BLaER1 treated with 17β-estradiol and CSF1 and Interleukin-3, amounts not matched to agents 10 nM and 100 nM (cell line): ENCODE data around the gene OR2K2.

Source experiments
- H3K27ac ChIP-seq, 11 experiments: shearing (Covaris generic); formaldehyde crosslinking; 2 replicates each; pipeline ENCODE4 v1.8.1; 2022
- H3K27me3 ChIP-seq, 11 experiments: shearing (Covaris generic); formaldehyde crosslinking; 2 replicates each; pipeline ENCODE4 v1.8.1; 2022
- H3K36me3 ChIP-seq, 11 experiments: shearing (Covaris generic); formaldehyde crosslinking; 2 replicates each; pipeline ENCODE4 v1.8.1; 2022
- H3K4me1 ChIP-seq, 10 experiments: shearing (Covaris generic); formaldehyde crosslinking; 2 replicates each; pipeline ENCODE4 v1.8.1; 2022
- H3K4me2 ChIP-seq, 11 experiments: shearing (Covaris generic); formaldehyde crosslinking; 2 replicates each; pipeline ENCODE4 v1.8.1; 2022
- H3K4me3 ChIP-seq, 10 experiments: shearing (Covaris generic); formaldehyde crosslinking; 2 replicates each; pipeline ENCODE4 v1.8.1; 2022
- H3K9ac ChIP-seq, 11 experiments: shearing (Covaris generic); formaldehyde crosslinking; 2 replicates each; pipeline ENCODE4 v1.8.1; 2022
- H3K9me3 ChIP-seq, 11 experiments: shearing (Covaris generic); formaldehyde crosslinking; replicated peaks in 1 of 11; 2 replicates each; pipeline ENCODE4 v1.8.1; 2022
- H4K20me1 ChIP-seq, 11 experiments: shearing (Covaris generic); formaldehyde crosslinking; 2 replicates each; pipeline ENCODE4 v1.8.1; 2022
- Cebpa-rat ChIP-seq, 11 experiments: shearing (Covaris generic); IDR thresholded peaks; 2 replicates each; pipeline ENCODE4 v1.8.1; 2022

OR2K2 gene

DNA sequence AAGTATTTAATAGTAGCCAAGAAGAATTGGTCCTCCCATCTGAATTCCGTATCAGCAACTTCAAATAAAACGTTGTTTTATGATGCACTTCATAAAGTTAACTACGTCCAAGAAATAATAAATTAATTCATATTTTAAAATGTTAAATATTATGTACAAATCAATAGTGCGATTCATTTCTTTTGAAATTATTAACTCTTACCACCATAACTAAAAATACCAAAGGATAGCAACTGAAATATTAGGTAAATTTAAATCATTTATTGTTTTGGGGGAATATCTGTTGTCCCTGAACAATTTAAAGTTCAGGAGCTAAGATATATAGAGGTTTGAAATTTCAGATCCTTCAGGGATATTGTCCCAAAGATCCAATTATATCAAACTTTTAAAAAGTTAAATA, at the start of gene OR2K2:
Gene OR2K2 (minus strand): TSS at position 101 of the 400 bp plus-strand sequence. CDS start 1,791 bp downstream, outside the sequence.
- Histone ChIP-seq H3K9ac (no peak within 1 kb of the TSS), H4K20me1 (no peaks in the 10 kb centered on the region), H3K4me2 (no peak within 1 kb of the TSS), H3K9me3 (0 out of 22 replicates have a peak, but pooled peaks cover 0 to 5% (median 0%) of the 10 kb centered on the region in 11 experiments), H3K27ac (no peak within 1 kb of the TSS), H3K27me3 (no peaks in the 10 kb centered on the region), H3K4me3 (no peak within 1 kb of the TSS), H3K4me1 (peaks cover 0 to 8% (median 5%) of the 10 kb centered on the region in 10 experiments; a peak in 9 of 20 replicates), H3K36me3 (no peaks in the 10 kb centered on the region)
- TF ChIP-seq Cebpa-rat (IDR thresholded peaks at IDR 0.05), result no peak

GRCh38 chr9:111375817-111376564, 46.0 kb upstream of the OR2K2 start:
- no peak overlapping the region for H3K27ac ChIP-seq
- H3K4me2 ChIP-seq, result no peak overlapping the region
- H3K36me3 ChIP-seq, result peaks cover 94 to 100% (median 97%) of the 10 kb centered on the region in 11 experiments
- no peak overlapping the region for H3K4me3 ChIP-seq
- H3K9me3 ChIP-seq, result no peaks in the 10 kb centered on the region
- H3K4me1 ChIP-seq, result no peaks in the 10 kb centered on the region
- H3K9ac ChIP-seq, result no peak overlapping the region
- no peak for TF ChIP-seq Cebpa-rat (IDR thresholded peaks at IDR 0.05)
- no peaks in the 10 kb centered on the region for H3K27me3 ChIP-seq
- no peaks in the 10 kb centered on the region for H4K20me1 ChIP-seq

DNA sequence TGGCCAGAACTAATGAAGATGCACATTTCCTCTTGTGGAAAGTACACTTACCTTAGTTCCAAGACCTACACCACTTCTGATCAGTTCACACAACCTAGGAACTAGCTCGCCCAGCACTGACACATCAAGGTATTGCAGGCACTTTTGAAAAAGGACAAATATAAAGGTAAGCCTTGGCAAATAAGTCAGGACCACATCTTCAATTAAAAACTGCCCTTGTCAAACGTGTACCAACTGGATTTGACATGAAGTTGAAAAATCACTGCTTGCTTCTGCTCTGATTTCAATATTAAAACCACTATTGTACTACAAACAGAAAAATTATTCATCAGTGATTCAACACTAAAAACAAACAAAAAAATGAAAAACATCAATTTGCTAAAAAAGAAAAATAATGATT, 45.0 kb upstream of the OR2K2 start:
- H3K27me3 ChIP-seq, result no peaks in the 10 kb centered on the region
- H3K4me2 ChIP-seq, result no peak overlapping the region
- peaks cover 95 to 100% (median 97%) of the 10 kb centered on the region in 11 experiments for H3K36me3 ChIP-seq
- H3K27ac ChIP-seq, result no peak overlapping the region
- H4K20me1 ChIP-seq, result no peaks in the 10 kb centered on the region
- H3K9me3 ChIP-seq, result no peaks in the 10 kb centered on the region
- H3K4me1 ChIP-seq, result no peaks in the 10 kb centered on the region
- H3K4me3 ChIP-seq, result no peak overlapping the region
- no peak overlapping the region for H3K9ac ChIP-seq
- no peak for TF ChIP-seq Cebpa-rat (IDR thresholded peaks at IDR 0.05)

- no peak overlapping the region for H3K4me2 ChIP-seq
- no peaks in the 10 kb centered on the region for H3K9me3 ChIP-seq
- peaks cover 96 to 100% (median 97%) of the 10 kb centered on the region in 11 experiments for H3K36me3 ChIP-seq
- H3K27ac ChIP-seq, result no peak overlapping the region
- H3K4me1 ChIP-seq, result no peaks in the 10 kb centered on the region
- H4K20me1 ChIP-seq, result no peaks in the 10 kb centered on the region; a peak in 1 of 22 replicates
- no peak overlapping the region for H3K9ac ChIP-seq
- H3K27me3 ChIP-seq, result no peaks in the 10 kb centered on the region
- no peak for TF ChIP-seq Cebpa-rat (IDR thresholded peaks at IDR 0.05)
- H3K4me3 ChIP-seq, result no peak overlapping the region
These were observed 42.3 kb upstream of the OR2K2 start for GRCh38 chr9:111372297-111372696.

DNA sequence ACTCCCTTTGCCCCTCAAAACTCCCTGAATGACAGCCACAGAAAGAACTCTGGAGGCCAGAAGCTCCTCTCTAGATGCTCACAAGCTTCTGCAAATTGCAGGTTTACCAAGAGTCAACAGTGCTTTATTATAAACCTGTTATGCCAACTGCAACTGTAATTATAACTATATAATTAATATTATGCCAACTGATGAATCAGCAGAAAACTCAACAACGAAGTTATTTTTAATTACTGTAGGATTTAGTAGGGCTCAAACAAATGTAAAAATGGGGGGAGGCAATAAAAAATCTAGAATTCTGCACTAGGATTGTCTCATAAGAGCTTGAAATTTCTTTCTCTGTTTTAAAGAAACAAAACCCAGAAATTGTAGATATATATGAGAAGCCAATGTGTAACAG, 37.0 kb upstream of the OR2K2 start:
- TF ChIP-seq Cebpa-rat (IDR thresholded peaks at IDR 0.05), result no peak
- no peaks in the 10 kb centered on the region for H3K9me3 ChIP-seq
- peaks cover 96 to 100% (median 98%) of the 10 kb centered on the region in 11 experiments for H3K36me3 ChIP-seq

GRCh38 chr9:111362526-111362925, 32.5 kb upstream of the OR2K2 start:
- Histone ChIP-seq H3K27me3 (no peaks in the 10 kb centered on the region), H3K4me2 (no peak overlapping the region), H3K9me3 (no peaks in the 10 kb centered on the region), H3K36me3 (peaks cover 68 to 90% (median 81%) of the 10 kb centered on the region in 11 experiments), H3K9ac (no peak overlapping the region), H3K4me1 (no peaks in the 10 kb centered on the region), H3K4me3 (no peak overlapping the region), H3K27ac (no peak overlapping the region), H4K20me1 (no peaks in the 10 kb centered on the region)
- TF ChIP-seq Cebpa-rat (IDR thresholded peaks at IDR 0.05), result no peak

More for the DNA sequence above, 37.0 kb upstream of the OR2K2 start:
- Histone ChIP-seq H3K27me3 (no peaks in the 10 kb centered on the region), H3K4me2 (no peak overlapping the region), H3K27ac (no peak overlapping the region), H3K4me1 (no peaks in the 10 kb centered on the region), H3K4me3 (no peak overlapping the region), H3K9ac (no peak overlapping the region), H4K20me1 (no peaks in the 10 kb centered on the region; a peak in 1 of 22 replicates)

GRCh38 chr9:111360881-111361280, 30.9 kb upstream of the OR2K2 start:
- Histone ChIP-seq H3K27ac (no peak overlapping the region), H4K20me1 (no peaks in the 10 kb centered on the region), H3K4me3 (no peak overlapping the region), H3K9me3 (no peaks in the 10 kb centered on the region), H3K4me2 (no peak overlapping the region), H3K4me1 (no peaks in the 10 kb centered on the region; a peak in 1 of 20 replicates), H3K9ac (no peak overlapping the region), H3K36me3 (peaks cover 51 to 73% (median 65%) of the 10 kb centered on the region in 11 experiments), H3K27me3 (no peaks in the 10 kb centered on the region)
- TF ChIP-seq Cebpa-rat (IDR thresholded peaks at IDR 0.05), result no peak

DNA sequence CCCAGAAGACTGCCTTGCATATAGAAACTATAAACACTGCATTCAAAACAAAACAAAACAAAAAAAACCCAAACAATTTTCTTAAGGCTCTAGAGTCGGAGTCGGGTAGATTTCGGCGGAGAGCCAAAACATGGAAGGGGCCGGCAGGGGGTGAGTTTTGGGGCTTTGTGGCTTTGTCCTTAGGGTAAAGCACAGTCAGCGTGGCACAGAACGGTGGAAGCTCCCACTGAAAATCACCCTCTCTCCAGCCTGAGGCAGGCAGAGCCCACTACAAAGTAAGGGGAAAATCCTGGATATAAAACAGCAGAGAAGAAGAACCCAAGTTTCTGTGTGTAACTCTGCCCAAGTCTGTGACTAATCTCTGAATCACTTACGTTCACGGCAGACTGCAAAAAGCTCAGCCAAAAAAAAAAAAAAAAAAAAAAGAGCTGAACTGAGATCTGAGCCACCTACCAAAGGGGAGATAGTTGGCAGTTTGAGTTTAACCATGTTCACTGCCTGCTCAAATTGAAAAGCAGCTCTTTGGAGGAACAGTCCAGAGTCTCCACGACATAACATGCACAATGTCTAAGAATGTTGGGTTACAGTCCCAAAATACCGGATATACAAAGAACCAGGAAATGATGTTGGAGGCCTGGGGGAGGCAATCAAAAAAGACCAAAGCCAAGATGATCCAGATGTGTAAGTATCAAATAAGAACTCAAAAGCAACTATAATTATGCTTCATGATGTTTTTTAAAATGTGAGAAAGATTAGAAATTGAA, 26.6 kb upstream of the OR2K2 start:
- Histone ChIP-seq H3K27me3 (no peaks in the 10 kb centered on the region), H3K4me3 (no peak overlapping the region), H3K9ac (no peak overlapping the region), H3K9me3 (no peaks in the 10 kb centered on the region), H3K36me3 (peaks cover 11 to 31% (median 26%) of the 10 kb centered on the region in 11 experiments), H3K4me2 (no peak overlapping the region), H3K4me1 (no peaks in the 10 kb centered on the region; a peak in 1 of 20 replicates), H3K27ac (no peak overlapping the region), H4K20me1 (no peaks in the 10 kb centered on the region)
- TF ChIP-seq Cebpa-rat (IDR thresholded peaks at IDR 0.05), result no peak

GRCh38 chr9:111352545-111352944, 22.5 kb upstream of the OR2K2 start:
- TF ChIP-seq Cebpa-rat (IDR thresholded peaks at IDR 0.05), result no peak
- H3K27ac ChIP-seq, result no peak overlapping the region
- H3K4me2 ChIP-seq, result no peak overlapping the region
- H3K4me1 ChIP-seq, result no peaks in the 10 kb centered on the region; a peak in 1 of 20 replicates
- no peaks in the 10 kb centered on the region for H4K20me1 ChIP-seq
- H3K36me3 ChIP-seq, result no peaks in the 10 kb centered on the region
- H3K9ac ChIP-seq, result no peak overlapping the region
- no peaks in the 10 kb centered on the region for H3K27me3 ChIP-seq
- no peak overlapping the region for H3K4me3 ChIP-seq
- H3K9me3 ChIP-seq, result no peaks in the 10 kb centered on the region
